Measurements from ENCODE around the gene NCOA3.

DNA sequence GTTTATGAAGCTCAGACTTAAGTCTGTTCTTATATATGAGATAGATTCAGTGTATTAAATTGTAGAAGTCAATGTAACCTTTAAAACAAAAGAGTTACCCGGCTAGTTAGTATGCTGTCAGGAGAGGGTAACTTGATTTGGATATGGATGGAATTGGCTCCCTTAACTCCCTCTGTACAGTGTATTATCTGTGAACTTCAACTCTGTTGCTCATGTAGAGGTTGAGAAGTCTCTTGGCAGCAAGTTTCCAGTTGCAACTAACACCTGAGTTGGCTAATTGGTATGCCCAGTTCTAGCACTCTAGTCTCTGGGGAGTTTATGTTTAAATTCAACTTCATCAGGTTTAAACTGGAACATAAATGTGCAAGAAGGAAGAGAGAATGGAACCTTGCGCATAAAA is 111.0 kb downstream of the NCOA3 start:
- TF ChIP-seq, protein P1, sequence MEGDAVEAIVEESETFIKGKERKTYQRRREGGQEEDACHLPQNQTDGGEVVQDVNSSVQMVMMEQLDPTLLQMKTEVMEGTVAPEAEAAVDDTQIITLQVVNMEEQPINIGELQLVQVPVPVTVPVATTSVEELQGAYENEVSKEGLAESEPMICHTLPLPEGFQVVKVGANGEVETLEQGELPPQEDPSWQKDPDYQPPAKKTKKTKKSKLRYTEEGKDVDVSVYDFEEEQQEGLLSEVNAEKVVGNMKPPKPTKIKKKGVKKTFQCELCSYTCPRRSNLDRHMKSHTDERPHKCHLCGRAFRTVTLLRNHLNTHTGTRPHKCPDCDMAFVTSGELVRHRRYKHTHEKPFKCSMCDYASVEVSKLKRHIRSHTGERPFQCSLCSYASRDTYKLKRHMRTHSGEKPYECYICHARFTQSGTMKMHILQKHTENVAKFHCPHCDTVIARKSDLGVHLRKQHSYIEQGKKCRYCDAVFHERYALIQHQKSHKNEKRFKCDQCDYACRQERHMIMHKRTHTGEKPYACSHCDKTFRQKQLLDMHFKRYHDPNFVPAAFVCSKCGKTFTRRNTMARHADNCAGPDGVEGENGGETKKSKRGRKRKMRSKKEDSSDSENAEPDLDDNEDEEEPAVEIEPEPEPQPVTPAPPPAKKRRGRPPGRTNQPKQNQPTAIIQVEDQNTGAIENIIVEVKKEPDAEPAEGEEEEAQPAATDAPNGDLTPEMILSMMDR (IDR thresholded peaks at IDR 0.05) = no peak
- no peak for TF ChIP-seq POLR2A (IDR thresholded peaks at IDR 0.05)
